Activated naive CD8-positive, alpha-beta T cell treated with anti-CD3 and anti-CD28 coated beads for 36 hours (primary cell): ENCODE results near the gene EPHB2. TPM values are rescaled to one million over a fixed set of nuclear protein-coding genes. Genes with fewer than 3 reads are reported as not detected.

Source experiments
- DNase-seq: peaks from one replicate; pipeline ENCODE4 v3.0.0; 2021
- H3K27ac Mint-ChIP-seq: one replicate; pipeline ENCODE4 v1.8.0; 2022; ENCODE audit warnings: mild to moderate bottlenecking, moderate library complexity, mixed read lengths
- H3K27me3 Mint-ChIP-seq: one replicate; pipeline ENCODE4 v1.8.0; 2022; ENCODE audit warnings: mild to moderate bottlenecking, mixed read lengths
- H3K36me3 Mint-ChIP-seq: one replicate; pipeline ENCODE4 v1.8.0; 2021; ENCODE audit warnings: mild to moderate bottlenecking, mixed read lengths
- H3K4me1 Mint-ChIP-seq: one replicate; pipeline ENCODE4 v1.8.0; 2021; ENCODE audit warnings: mixed read lengths
- H3K4me3 Mint-ChIP-seq: one replicate; pipeline ENCODE4 v1.8.0; 2022; ENCODE audit warnings: mild to moderate bottlenecking, moderate library complexity, mixed read lengths
- H3K9me3 Mint-ChIP-seq: one replicate; pipeline ENCODE4 v1.8.0; 2022; ENCODE audit warnings: mixed read lengths
- total RNA-seq, 2 experiments: library from RNA; stranded (reverse); gene quantifications; one replicate each; pipeline ENCODE4 v1.2.3, GENCODE V29; 2021

Gene EPHB2
- total RNA-seq, 2 experiments from 2014 or later: 0.04 TPM; not detected in 1

GRCh38 chr1:22800629-22801028 lies 90.0 kb downstream of the EPHB2 start:
- Mint-ChIP-seq H3K9me3 (no peaks in the 10 kb centered on the region), H3K4me1 (no peaks in the 10 kb centered on the region), H3K36me3 (no peaks in the 10 kb centered on the region), H3K4me3 (no peak overlapping the region), H3K27me3 (peaks cover 3% of the 10 kb centered on the region), H3K27ac (no peak overlapping the region)
- DNase-seq: no peak

DNA sequence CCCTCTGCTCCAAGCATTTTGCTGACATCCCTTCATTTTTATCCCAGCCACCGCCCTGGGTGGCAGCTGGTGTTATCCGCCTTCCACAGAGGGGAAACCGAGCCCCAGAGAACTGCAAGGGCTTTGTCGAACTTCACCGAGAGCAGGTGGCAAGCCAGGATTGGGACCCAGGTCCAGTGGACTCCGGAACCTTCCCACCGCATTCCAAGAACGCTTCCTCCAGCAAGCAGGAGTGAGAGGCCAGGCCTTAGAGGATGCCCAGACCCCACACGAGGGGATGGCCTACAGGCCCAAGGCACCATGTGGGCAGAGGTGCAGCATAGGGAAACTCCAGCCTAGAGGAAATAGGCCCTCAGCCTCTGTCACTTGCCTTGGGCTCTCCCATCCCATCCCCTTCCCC lies 90.7 kb downstream of the EPHB2 start:
- Mint-ChIP-seq H3K27ac (no peak overlapping the region), H3K4me3 (no peak overlapping the region), H3K4me1 (no peaks in the 10 kb centered on the region), H3K9me3 (no peaks in the 10 kb centered on the region), H3K27me3 (peaks cover 4% of the 10 kb centered on the region), H3K36me3 (no peaks in the 10 kb centered on the region)
- DNase-seq: no peak

DNA sequence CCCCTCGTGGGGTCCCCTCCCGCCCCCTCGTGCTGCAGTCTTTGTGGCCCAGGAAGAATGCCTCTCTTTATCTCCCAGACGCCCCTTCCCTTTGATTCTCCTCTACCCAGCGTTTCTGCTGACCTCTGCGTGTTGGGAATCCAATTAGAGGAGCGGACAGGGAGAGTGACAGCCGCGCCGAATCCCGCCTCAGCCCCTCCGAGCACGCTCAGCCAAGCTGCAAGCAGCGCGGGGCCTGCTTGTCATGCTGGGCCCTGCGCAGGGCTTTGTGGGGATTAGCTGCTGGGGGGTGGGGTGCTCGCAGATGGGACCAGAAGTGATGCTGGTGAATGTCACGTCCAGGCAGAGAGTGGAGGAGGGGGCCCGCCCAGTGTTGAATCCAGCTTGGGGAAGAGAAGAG lies 91.1 kb downstream of the EPHB2 start:
- Mint-ChIP-seq H3K4me1 (no peaks in the 10 kb centered on the region), H3K27me3 (peaks cover 4% of the 10 kb centered on the region), H3K27ac (no peak overlapping the region), H3K36me3 (no peaks in the 10 kb centered on the region), H3K9me3 (no peaks in the 10 kb centered on the region), H3K4me3 (no peak overlapping the region)
- no peak for DNase-seq

GRCh38 chr1:22803833-22804232 lies 93.2 kb downstream of the EPHB2 start:
- no peak for DNase-seq
- H3K9me3 Mint-ChIP-seq: no peaks in the 10 kb centered on the region
- H3K4me1 Mint-ChIP-seq: no peaks in the 10 kb centered on the region
- H3K36me3 Mint-ChIP-seq: no peaks in the 10 kb centered on the region
- no peak overlapping the region for H3K27ac Mint-ChIP-seq
- H3K4me3 Mint-ChIP-seq: no peak overlapping the region
- H3K27me3 Mint-ChIP-seq: peaks cover 4% of the 10 kb centered on the region

DNA sequence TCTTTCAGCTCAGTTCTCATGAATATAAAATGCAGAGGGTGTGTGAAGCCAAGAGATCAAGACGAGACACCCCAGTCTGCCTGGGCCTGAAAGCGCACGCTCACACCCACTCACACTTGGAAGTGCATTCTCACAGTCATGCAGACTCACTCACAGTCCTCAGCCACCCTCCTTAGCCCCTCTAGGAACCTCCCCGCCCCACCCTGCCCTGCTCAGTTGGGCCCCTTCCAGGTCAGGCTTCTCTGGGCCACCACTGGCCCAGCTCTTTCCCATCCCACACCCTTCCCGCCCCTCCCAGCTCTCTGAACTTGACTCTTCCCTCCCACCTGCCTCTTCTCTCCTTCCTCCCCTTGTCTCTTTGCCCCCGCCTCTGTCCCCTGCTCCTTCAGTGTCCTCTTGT lies 93.8 kb downstream of the EPHB2 start:
- DNase-seq: no peak
- Mint-ChIP-seq H3K27ac (no peak overlapping the region), H3K4me1 (no peaks in the 10 kb centered on the region), H3K4me3 (no peak overlapping the region), H3K9me3 (no peaks in the 10 kb centered on the region), H3K36me3 (no peaks in the 10 kb centered on the region), H3K27me3 (peaks cover 4% of the 10 kb centered on the region)

DNA sequence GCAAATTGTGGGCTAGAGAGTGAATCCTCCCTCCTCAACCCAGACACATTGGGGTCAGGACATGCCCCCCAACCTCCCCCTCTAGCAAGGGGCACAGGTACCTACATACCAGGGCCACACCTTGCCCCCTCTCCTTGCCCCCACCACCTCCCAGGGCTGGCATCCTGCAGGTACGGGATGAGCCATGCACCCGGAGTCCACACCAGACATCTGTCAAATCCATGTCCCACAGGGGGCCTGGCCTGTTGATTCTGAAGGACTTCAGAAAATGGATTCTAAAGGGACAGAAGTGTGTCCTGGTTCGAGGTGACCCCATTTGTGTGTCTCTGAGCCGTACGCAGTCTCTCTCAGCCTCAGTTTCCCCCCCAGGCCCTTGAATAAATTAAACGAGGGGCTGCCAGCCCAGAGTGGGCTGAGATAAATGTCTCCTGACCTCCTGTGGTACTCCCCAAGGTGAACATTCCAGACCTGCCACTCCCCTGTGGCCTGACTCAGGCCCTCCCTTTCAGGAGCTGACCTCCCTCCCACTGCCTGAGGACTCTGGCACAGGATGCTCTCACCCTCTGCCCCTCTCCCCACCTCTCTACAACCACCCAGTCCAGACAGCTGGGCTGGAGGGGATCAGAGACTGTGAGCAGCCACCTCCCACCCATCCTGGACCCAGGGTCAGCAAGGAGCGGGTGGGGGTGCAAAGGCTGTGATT lies 94.5 kb downstream of the EPHB2 start:
- Mint-ChIP-seq H3K4me1 (no peaks in the 10 kb centered on the region), H3K4me3 (no peak overlapping the region), H3K9me3 (no peaks in the 10 kb centered on the region), H3K36me3 (no peaks in the 10 kb centered on the region), H3K27me3 (peaks cover 4% of the 10 kb centered on the region), H3K27ac (no peak overlapping the region)
- DNase-seq: no peak

- H3K9me3 Mint-ChIP-seq: no peaks in the 10 kb centered on the region
- no peak overlapping the region for H3K4me3 Mint-ChIP-seq
- H3K27me3 Mint-ChIP-seq: peaks cover 4% of the 10 kb centered on the region
- no peak overlapping the region for H3K27ac Mint-ChIP-seq
- no peak for DNase-seq
- H3K4me1 Mint-ChIP-seq: no peaks in the 10 kb centered on the region
- no peaks in the 10 kb centered on the region for H3K36me3 Mint-ChIP-seq
These were observed 95.0 kb downstream of the EPHB2 start for GRCh38 chr1:22805672-22806038.

- Mint-ChIP-seq H3K4me1 (no peaks in the 10 kb centered on the region), H3K4me3 (no peak overlapping the region), H3K27ac (no peak overlapping the region), H3K27me3 (peaks cover 4% of the 10 kb centered on the region), H3K9me3 (no peaks in the 10 kb centered on the region), H3K36me3 (no peaks in the 10 kb centered on the region)
- DNase-seq: no peak
These were observed 95.9 kb downstream of the EPHB2 start for GRCh38 chr1:22806584-22806983.

GRCh38 chr1:22807340-22807739 lies 96.7 kb downstream of the EPHB2 start:
- H3K4me3 Mint-ChIP-seq: no peak overlapping the region
- H3K36me3 Mint-ChIP-seq: no peaks in the 10 kb centered on the region
- no peak for DNase-seq
- no peak overlapping the region for H3K27ac Mint-ChIP-seq
- H3K27me3 Mint-ChIP-seq: peaks cover 4% of the 10 kb centered on the region
- H3K4me1 Mint-ChIP-seq: no peaks in the 10 kb centered on the region
- H3K9me3 Mint-ChIP-seq: no peaks in the 10 kb centered on the region

- Mint-ChIP-seq H3K36me3 (no peaks in the 10 kb centered on the region), H3K9me3 (no peaks in the 10 kb centered on the region), H3K4me1 (no peaks in the 10 kb centered on the region), H3K27me3 (peaks cover 4% of the 10 kb centered on the region), H3K27ac (no peak overlapping the region), H3K4me3 (no peak overlapping the region)
- no peak for DNase-seq
These were observed 97.6 kb downstream of the EPHB2 start for GRCh38 chr1:22808186-22808675.

- no peak for DNase-seq
- H3K27ac Mint-ChIP-seq: no peak overlapping the region
- no peaks in the 10 kb centered on the region for H3K36me3 Mint-ChIP-seq
- H3K27me3 Mint-ChIP-seq: peaks cover 4% of the 10 kb centered on the region
- no peaks in the 10 kb centered on the region for H3K9me3 Mint-ChIP-seq
- no peaks in the 10 kb centered on the region for H3K4me1 Mint-ChIP-seq
- no peak overlapping the region for H3K4me3 Mint-ChIP-seq
These were observed 98.2 kb downstream of the EPHB2 start for GRCh38 chr1:22808676-22809483.

- no peak for DNase-seq
- H3K36me3 Mint-ChIP-seq: no peaks in the 10 kb centered on the region
- no peaks in the 10 kb centered on the region for H3K9me3 Mint-ChIP-seq
- no peak overlapping the region for H3K4me3 Mint-ChIP-seq
- no peak overlapping the region for H3K27ac Mint-ChIP-seq
- no peaks in the 10 kb centered on the region for H3K4me1 Mint-ChIP-seq
- peaks cover 4% of the 10 kb centered on the region for H3K27me3 Mint-ChIP-seq
These were observed 99.1 kb downstream of the EPHB2 start for GRCh38 chr1:22809783-22810182.

DNA sequence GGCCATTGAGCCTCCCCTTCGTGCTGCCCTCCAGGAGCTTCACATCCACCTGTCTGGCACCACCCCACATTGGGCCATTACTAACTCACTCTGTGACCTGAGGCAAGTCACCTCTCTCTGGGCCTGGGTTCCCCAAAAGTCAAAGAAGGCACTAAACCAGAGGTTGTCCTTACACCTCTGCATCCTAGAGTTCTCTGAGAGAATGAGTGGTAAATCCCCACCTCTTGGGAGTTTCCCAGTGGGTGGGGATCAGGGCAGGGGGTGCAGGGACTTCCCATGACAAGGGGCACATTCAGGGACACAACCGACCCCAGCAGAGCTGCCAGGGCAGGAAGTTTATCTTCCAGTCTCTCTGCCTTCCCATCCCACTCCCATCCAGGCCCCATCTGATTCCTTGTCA lies 99.7 kb downstream of the EPHB2 start:
- H3K9me3 Mint-ChIP-seq: no peaks in the 10 kb centered on the region
- no peak overlapping the region for H3K4me3 Mint-ChIP-seq
- no peaks in the 10 kb centered on the region for H3K36me3 Mint-ChIP-seq
- no peaks in the 10 kb centered on the region for H3K4me1 Mint-ChIP-seq
- no peak for DNase-seq
- peaks cover 4% of the 10 kb centered on the region for H3K27me3 Mint-ChIP-seq
- no peak overlapping the region for H3K27ac Mint-ChIP-seq

DNA sequence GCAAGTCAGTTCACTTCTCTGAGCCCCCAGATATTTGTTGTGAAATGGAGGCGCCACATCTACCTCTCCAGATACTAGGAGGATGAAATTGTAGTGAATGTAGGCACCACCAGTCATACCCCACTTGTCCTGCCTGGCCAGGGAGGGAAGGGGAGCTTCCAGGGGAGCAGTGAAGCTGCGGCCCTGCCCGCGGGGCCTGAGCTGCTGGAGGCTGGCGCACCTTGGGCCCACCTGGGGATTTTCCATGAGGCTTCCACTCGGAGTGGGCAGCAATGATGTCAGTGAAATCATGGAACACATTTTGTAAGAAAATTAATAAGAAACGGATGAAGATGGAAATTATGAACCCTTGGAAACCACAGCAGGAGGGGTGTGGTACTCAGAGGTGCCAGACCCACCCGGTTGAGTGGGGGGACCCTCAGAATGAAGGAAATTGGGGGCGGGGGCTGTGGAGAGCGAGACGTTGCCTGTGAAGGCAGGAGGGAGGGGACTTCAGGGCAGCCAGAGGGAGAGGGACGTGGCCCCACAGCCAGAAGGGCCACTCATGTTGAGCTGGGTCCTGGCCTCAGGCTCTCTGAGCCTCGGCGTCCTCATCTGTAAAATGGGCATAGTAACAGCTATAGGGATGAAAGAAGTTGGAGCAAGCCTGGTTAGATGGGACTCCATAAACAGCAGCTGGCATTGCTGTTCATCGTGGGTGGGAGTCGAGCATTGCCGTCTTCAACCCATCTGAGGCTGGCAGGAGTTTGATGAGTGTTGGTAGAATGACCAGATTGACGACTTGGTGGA lies 101.6 kb downstream of the EPHB2 start:
- Mint-ChIP-seq H3K36me3 (no peaks in the 10 kb centered on the region), H3K27ac (no peak overlapping the region), H3K4me3 (no peak overlapping the region), H3K9me3 (no peaks in the 10 kb centered on the region), H3K4me1 (no peaks in the 10 kb centered on the region), H3K27me3 (no peaks in the 10 kb centered on the region)
- DNase-seq: no peak
